Measurements from ENCODE around the gene CCNYL1.
"Not testable (repeated sequence)": the region's sequence is repeated elsewhere in the genome, so short reads cannot be mapped to it uniquely, and the experiment has no call there.

Gene CCNYL1

DNA sequence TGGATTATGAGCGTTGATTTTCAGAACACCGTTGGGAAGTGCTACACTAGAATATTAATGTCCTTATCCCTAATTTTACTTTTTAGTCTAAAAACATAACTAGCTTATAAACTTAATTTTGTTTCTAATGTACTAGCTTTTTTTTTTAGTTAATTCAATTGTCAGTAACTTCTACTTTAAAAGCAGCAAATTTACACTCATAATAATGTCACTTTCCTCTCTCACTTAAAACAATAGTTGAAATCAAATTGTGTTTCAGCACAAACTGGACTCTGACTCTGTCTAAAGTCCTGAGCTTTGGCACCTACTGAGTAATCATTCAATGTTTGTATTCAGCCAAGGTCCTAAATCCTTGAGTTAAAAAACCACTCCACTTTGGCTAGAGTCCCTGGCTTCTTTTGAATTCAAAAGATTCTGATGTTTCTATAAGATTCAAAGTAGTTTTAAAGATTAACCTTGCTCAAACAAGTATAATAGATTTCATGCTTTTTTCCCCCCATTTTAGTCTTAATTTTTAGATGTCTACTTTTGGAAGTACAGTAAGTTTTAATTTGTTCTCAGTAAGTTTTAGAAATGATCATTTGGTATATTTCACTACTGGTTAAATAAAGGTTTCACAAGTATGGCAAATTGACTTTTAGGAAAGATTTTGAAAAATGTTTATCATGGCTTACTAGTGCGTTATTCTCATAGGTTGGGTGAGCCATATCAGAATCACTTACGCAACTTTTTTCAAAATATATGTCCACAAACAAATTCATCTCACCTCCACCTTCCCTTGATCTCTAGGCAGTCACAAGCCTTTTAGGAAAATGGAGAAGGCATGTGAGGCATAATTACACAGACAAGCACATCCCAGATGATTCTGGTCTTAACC lies 23.4 kb downstream of the CCNYL1 start:
- DNase-seq (ENCODE audit: low read depth in 2 of 2), result no peak

DNA sequence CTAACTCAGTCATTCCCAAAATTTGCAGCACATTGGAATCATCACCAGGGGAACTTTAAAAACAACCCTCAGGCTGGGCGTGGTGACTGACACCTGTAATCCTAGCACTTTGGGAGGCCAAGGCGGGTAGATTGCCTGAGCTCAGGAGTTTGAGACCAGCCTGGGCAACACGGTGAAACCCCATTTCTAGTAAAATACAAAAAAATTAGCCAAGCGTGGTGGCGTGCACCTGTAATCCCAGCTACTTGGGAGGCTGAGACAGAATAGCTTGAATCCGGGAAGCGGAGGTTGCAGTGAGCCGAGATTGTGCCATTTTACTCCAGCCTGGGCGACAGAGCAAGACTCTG lies 24.0 kb downstream of the CCNYL1 start:
- not testable (repeated sequence) for DNase-seq (ENCODE audit: low read depth in 2 of 2)

DNA sequence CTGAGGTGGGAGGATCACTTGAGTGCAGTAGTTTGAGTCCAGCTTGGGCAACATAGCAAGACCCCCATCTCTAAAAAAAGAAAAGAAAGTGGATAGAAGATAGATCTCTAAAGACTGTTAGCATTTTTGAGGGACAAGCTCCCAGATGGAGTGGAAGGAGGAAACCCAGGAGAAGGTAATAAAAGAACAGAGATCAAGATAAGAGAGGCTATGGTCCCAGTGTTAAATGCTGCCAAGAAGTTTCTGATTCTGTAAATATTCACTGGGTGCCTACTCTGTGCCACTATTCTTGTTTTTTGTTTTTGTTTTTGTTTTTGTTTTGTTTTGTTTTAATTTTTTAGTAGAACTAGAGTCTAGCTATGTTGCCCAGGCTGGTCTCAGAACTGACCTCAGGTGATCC lies 32.1 kb downstream of the CCNYL1 start:
- DNase-seq (ENCODE audit: low read depth in 2 of 2), result no peak

DNA sequence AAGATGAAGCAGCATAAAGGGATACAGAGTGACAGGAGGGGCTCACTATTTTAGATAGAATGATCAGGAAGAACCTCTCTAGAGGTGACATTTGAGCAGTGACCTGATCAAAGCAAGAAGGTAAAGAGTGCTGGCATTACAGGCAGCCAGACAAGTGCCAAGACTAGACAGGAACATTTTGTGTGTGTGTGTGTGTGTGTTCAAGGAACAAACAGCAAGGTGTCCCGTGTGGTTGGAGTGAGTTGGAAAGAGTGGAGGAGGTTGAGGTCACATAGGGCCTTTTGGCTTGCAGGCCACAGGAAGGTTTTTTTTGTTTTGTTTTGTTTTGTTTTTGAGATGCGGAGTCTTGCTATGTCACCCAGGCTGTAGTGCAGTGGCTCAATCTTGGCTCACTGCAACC lies 32.6 kb downstream of the CCNYL1 start:
- no peak for DNase-seq (ENCODE audit: low read depth in 2 of 2)

DNA sequence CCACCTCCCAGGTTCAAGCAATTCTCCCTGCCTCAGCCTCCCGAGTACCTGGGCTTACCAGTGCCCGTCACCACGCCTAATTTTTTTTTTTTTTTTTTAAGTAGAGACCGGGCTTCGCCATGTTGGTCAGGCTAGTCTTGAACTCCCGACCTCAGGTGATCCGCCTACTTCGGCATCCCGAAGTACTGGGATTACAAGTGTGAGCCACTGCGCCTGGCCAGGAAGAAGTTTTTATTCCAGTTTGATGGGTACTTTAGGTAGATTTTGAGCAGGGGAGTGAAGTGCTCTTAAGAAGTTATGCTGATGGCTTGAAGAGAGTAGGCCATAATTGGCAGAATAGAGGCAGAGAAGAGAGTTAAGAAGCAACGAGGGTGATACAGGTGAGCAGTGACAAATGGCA lies 33.0 kb downstream of the CCNYL1 start:
- DNase-seq (ENCODE audit: low read depth in 2 of 2), result no peak

DNA sequence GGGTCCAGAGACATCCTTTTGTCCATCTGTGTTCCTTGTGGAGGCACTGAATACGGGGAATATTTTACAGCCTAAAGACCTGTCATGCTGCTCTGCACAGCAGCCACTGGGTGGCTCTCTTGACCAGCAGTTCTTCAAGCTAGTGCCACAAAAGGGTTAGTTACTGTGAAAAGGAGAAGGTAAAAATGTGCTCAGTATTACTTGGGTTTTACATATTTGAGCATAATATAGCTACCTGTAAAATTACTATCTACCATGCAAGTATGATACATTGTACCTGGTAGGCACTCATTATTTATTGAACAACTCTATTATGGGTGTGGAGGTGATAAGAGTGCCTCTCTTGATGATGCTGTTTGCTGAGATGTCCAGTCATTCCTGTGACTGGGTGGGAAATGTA lies 34.7 kb downstream of the CCNYL1 start:
- peak in 1 of 2 experiments; percentile 35 for DNase-seq (ENCODE audit: low read depth in 2 of 2)

DNA sequence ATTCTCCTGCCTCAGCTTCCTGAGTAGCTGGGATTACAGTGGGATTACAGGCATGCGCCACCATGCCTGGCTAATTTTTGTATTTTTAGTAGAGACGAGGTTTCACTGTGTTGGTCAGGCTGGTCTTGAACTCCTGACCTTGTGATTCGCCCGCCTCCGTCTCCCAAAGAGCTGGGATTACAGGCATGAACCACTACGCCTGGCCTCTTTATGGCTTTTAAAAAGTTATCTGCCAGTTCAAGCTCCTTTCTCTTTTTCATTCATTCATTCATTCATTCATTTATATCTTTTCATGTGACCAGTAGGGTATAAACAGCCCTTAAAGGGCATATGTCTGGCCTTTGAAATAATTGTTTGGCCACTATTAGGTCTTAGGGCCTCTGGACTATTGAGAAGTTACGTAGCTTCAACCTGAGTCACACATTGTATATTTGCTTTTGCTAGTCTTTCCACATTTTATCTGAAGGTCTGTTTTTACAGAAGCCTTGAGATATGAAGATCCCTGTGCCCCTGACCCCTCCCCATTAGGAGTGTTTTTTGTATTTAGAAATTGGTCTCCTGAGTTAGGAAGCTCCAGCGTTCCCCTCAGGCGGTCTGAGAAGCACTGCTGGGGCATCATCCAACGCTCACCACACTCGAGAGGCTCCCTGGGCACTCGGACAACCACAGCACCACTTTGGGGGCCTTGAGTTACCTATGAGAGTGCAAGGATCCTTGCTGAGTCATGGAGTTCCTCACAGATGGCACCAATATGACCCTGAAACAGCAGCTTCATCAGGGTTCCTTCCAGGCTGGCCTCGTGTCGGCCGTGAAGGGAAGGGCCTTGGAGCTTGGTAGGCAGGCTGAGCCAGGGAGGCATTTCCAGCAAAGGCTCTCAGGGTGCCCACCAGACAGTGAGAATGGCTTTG lies 36.5 kb downstream of the CCNYL1 start:
- no peak for DNase-seq (ENCODE audit: low read depth in 2 of 2)

DNA sequence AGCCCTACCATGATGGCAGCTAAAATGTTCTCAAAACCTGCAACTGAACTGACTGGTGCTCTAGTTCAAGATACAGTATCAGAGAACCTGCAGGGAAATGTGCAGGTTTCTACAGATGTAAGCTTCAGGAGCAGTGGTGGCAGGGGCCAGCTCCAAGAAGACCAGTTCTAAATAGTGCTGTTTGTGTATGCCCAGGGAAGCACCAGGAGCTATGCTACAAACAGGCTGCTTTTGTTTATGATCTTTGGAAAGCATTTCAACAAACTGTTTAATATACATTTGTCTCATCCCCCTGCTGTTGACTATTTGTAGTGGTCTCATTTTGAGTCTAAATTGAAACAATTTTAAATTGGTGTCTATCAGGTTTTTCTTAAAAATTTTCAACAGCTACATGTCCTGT lies 37.6 kb downstream of the CCNYL1 start:
- no peak for DNase-seq (ENCODE audit: low read depth in 2 of 2)

DNA sequence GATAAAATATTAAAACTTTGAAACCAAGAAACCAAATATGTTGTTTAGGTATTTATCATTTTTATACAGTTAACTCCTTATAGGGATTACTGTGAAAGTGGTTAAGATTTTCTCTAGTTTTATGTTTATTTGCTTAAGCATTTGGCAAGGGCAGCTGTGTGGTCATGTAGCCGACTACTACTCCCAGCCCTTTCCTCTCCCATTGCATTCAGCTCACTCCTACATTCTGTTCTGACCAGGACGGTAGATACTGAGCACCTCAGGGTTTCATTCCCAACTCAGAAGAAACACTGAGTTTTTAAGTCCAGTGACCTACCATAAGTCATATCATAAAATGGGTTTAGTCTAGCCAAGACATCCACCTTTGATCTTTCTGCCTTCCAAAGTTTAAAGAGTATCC lies 38.4 kb downstream of the CCNYL1 start:
- no peak for DNase-seq (ENCODE audit: low read depth in 2 of 2)

DNA sequence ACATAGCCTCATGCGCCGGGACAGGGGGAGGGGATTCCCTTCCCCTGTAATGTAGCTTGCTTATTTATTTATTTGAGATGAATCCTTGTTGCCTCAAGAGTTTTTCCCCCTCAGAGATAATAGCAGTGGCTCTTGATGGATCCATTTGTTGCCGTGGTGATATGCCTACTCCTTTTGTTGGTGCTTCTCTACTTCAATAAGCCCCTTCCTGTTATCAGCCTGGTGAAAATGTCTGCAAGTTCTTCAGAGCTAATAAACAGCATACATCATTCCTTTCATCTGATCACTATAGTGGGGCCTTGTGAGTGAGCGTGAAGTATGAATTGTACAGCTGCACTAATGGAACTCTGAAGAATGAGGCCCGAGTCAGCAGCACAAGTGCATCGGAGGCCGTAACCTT lies 38.9 kb downstream of the CCNYL1 start:
- no peak for DNase-seq (ENCODE audit: low read depth in 2 of 2)

DNA sequence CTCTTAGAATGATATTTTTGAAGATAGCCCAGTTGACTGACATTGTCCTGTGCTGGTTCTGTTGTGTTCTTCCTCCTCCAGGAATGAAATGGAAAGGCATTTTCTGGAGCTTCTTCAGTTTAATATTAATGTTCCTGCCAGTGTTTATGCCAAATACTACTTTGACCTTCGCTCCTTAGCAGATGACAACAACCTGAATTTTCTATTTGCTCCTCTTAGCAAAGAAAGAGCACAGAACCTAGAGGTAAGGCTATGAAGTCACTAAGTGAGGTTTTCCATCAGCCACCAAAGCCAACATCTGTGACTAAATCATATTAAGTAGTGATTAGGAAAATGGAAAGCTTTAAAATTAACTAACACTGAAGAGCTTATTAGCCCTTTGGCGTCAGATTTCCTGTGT lies 39.4 kb downstream of the CCNYL1 start:
- no peak for DNase-seq (ENCODE audit: low read depth in 2 of 2)

DNA sequence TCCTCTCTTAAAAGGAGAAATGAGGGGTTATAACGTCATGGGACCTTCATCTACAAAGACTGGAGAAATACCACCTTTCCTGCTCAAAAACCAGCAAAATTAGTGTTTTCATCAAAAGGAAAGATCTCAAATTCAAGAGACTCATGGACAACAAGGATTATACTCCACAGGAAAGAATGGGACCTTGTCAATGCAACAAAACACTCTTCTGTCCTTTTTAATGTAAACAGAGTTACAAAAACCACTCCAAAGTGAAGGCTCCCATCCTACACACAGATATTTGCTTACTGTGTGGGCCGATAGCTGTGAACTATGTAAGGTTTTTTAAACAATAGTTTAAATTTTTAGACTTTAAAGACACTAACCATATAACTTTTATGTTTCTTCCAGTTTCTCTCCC lies 42.2 kb downstream of the CCNYL1 start:
- DNase-seq (ENCODE audit: low read depth in 2 of 2), result not testable (repeated sequence)

DNA sequence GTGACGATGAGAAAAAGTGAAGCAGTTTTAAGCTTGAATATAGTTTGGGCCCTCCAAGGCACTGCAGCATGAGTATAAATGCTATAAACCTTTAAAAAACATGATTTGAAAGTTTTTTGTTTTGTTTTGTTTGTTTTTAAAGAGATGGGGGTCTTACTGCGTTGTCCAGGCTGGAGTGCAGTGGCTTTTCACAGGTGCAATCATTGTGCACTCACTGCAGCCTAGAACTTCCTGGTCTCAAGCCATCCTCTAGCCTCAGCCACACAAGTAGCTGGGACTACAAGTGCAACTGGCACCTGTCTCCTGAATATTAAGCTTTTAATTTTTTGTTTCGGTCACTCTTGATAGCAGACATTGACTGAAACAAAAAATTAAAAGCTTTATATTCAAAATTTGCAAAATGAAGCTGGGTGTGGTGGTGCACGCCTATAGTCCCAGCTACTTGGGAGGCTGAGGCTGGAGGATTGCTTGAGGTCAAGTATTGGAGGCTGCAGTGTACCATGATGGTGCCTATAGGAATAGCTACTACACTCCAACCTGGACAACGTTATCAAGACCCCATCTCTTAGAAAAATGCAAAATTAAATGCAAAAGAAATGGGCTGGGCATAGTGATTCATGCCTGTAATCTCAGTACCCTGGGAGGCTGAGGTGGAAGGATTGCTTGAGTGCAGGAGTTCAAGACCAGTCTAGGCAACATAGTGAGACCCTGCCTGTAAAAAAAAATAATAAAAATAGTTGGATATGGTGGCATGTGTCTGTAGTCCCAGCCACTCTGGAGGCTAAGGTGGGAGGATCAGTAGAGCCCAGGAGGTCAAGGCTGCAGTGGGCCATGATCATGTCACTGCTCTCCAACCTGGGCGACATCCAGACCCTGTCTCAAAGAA lies 43.3 kb downstream of the CCNYL1 start:
- no peak for DNase-seq (ENCODE audit: low read depth in 2 of 2)

DNA sequence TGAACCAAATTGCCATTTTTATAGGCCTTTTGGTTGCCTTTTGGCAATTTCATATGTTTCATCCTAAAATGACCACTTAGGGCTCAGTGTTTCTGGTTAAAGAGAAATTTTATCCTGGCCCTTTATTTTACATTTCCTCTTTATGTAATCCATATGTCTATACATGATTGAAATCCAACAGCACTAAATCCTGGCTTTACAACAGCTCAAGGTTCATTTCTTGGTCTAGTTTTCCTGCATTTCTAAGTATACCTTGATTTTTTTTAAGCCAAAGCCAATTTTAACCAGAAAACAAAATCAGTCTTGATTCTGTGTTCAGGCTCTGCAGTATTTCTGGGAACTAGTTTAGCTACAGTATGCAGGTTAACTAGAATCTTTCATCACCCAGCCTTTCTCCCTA lies 46.6 kb downstream of the CCNYL1 start:
- no peak for DNase-seq (ENCODE audit: low read depth in 2 of 2)

DNA sequence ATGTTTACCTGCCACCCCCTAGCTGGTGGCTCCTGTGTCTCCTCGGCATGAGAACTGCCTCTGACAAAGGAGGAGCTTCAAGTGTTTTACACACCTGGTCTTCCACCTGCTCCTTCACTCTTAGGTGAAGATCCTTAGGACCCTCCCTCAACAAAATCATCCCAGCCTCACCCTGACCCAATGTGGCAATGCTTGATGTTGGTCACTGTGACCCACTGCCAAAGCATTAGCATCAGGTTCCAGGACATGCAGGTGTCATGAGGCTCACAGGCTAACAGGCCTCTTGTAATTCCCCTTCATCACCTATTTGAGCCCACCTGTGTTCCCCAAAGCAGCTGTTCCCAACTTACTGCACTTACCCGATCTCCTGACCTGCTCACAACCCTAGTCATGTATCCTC lies 48.5 kb downstream of the CCNYL1 start:
- DNase-seq (ENCODE audit: low read depth in 2 of 2), result no peak

DNA sequence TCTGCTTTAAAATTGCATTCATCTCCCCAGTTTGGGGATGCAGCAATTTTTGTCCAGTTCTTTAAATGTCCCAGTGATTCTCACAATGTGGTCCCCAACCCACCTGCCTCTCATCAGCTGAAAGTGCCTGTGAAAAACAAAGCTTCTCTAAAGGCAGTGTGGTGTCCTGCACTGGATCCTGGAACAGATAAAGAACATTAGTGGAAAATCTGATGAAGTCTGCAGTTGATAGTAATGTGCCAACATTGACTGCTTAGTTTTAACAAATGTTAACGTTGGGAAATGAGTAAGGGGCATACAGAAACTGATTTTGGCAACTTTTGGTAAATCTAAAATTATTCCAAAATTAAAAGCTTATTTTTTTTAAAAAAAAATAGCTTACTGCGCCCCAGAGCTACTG lies 49.0 kb downstream of the CCNYL1 start:
- no peak for DNase-seq (ENCODE audit: low read depth in 2 of 2)

DNA sequence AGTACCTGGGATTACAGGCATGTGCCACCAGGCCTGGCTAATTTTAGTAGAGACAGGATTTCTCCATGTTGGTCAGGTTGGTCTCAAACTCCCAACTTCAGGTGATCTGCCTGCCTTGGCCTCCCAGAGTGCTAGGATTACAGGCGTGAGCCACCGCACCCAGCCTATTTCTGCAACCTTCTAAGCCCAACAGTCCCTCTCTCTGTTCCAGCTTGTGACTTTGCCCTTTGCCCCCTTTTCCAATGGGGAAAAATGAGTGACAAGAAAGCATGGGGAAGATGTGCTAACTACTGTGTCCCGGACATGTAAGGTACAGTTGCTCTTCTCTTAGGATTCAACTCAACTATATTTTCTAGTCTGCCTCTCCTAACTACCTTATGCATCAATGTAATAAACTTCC lies 50.0 kb downstream of the CCNYL1 start:
- not testable (repeated sequence) for DNase-seq (ENCODE audit: low read depth in 2 of 2)

DNA sequence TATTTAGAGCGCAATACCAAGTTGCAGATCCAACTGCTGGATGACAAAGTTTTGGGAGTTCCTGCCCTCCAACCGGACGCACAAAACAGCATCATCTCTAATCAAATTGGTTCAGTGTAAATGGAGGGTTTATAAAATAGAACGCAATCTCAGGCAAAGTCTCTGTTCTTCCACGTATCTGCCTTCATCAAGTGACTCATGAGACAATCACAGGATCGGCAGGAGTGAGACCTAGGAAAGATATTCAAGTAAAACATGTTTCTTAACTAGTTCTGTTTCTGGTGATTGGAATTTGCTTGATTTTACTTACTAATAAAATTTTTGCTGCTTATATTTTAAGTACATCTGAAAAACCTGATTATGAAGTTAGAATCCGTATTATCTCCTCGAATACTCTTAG lies 50.7 kb downstream of the CCNYL1 start:
- no peak for DNase-seq (ENCODE audit: low read depth in 2 of 2)

DNA sequence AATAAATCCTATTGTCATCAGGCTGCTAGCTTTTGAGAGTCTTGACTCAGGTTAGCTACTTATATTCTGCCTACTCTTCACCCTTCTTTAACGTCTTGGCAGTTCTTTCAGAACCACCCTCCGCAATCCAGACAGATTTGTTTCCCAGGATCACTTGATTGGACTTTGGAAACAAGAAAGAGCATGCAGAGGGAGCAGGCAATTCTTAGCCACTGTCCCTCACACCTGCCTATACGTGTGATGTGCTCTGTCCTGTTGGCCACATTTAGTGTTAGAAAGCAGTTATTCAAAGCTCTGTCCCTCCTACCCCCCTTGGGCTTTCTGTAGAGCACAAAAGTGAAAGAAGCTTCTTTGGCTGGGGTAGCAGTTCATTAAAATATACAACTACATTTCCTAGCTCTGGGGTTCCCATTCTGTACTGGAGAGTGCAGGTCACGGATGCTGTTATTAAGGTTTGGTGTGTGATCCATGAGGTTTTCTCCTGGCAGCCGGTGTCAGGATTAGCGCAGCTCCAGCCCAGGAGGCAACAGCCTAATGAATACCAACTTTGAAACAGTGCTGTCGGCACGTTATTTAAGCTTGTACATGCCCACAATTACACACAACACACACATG lies 52.0 kb downstream of the CCNYL1 start:
- no peak for DNase-seq (ENCODE audit: low read depth in 2 of 2)

DNA sequence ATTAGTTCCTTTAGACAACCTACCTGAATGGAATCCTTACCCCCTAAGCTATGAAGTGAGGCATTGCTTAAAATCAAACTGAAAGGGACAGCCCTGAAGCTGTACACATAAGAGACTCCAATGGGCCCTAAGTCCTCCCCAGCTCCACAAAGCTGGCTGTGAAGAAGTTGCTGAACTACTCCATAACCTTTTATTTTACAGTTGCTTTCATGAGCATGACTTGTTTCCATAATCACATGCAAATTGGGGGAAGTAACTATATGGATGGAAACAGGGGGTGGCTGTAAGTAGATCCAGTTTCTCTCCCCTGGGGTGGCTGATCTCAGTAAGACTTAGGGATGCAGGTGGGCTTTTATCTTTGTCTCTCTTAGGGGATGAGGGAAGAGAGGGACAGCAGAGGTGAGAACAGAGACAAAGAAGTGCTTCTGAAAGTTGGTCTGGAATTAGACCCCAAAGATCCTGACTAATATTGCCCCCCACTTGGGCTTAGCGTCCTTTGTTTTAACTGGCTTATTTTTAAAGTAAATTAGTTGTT lies 52.7 kb downstream of the CCNYL1 start:
- DNase-seq (ENCODE audit: low read depth in 2 of 2), result no peak

DNA sequence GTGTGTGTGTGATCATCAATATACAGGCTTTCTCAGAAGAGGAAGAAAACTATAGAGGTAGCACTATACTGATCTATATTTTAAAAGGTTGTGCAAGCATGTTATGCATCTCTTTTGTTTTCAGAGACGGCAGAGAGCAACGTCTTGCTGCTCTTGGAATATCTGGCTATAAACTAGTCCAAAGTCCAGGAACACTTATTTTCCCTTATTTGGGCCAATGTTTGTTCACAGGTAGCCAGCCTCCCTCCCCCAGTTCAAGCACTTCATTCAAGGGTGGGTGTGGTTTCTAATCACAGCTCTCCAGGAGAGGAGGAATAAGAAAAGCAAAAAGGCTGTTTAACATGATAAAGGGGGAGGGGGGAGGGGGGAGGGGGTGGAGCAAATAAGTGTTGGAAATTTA lies 54.1 kb downstream of the CCNYL1 start:
- DNase-seq (ENCODE audit: low read depth in 2 of 2), result no peak
